SH-SY5Y (cell line): ENCODE measurements around the gene SESN3.

ENCODE experiments used
- GATA2 ChIP-seq: IDR thresholded peaks from 2 replicates; pipeline ENCODE4 v1.6.1; 2011; ENCODE audit warnings: mild to moderate bottlenecking, low read depth, low read length
- GATA3 ChIP-seq: IDR thresholded peaks from 2 replicates; pipeline ENCODE4 v1.6.1; 2011; ENCODE audit warnings: low read depth, mild to moderate bottlenecking, low read length, moderate library complexity

GRCh38 chr11:95247883-95248282, 16.9 kb upstream of the SESN3 start:
- TF ChIP-seq GATA2 (no peak), GATA3 (no peak)
